Left lung (tissue), 10 donors: Measurements from ENCODE around the gene EPB41L4A. TPM values are rescaled to one million over a fixed set of nuclear protein-coding genes. Genes with fewer than 3 reads are reported as not detected.

Source experiments
- ATAC-seq: fragments of 200-7000 bp; cut with Tn5 transposase; one replicate; pipeline ENCODE4 v1.9.1; 2020; ENCODE audit warnings: moderate library complexity
- DNase-seq, 4 donors: peaks; one replicate each; pipeline ENCODE4 v3.0.0-alpha.2; 2013 to 2020
- H3K27ac ChIP-seq, 2 donors: fragments of 200-600 bp; sonication (generic) in 1 of 2; one replicate each; pipeline versions ENCODE4 v1.5.0 to v1.8.0; 2020 to 2021
- H3K27me3 ChIP-seq, 2 donors: fragments of 200-600 bp; sonication (generic) in 1 of 2; one replicate each; pipeline versions ENCODE4 v1.5.0 to v1.8.0; 2020 to 2021
- H3K36me3 ChIP-seq, 2 donors: fragments of 200-600 bp; sonication (generic) in 1 of 2; one replicate each; pipeline versions ENCODE4 v1.5.0 to v1.8.0; 2020 to 2021
- H3K4me1 ChIP-seq, 2 donors: fragments of 200-600 bp; one replicate each; pipeline ENCODE4 v1.8.0; 2021
- H3K4me3 ChIP-seq, 2 donors: fragments of 200-600 bp; sonication (generic) in 1 of 2; one replicate each; pipeline versions ENCODE4 v1.5.0 to v1.8.0; 2020 to 2021; ENCODE audit warnings: mild to moderate bottlenecking in 1 of 2
- H3K9me3 ChIP-seq, 2 donors: fragments of 200-600 bp; sonication (generic) in 1 of 2; one replicate each; pipeline versions ENCODE4 v1.5.0 to v1.8.0; 2020 to 2021
- intact Hi-C, 2 donors: fragments of 100-400 bp; cut with DNase I; formaldehyde crosslinking; loops; one replicate each; pipeline versions ENCODE4 v1.11.2 to v1.14.2; 2022
- polyA plus RNA-seq, 6 donors: library from polyadenylated mRNA; unstranded; fragments of 120-200 nt; gene quantifications; one replicate each; pipeline ENCODE4 v1.2.1, GENCODE V29; 2013; ENCODE audit not compliant: insufficient read length in 6 of 6
- total RNA-seq, 2 donors: library from RNA; stranded (reverse); fragmentation: NEBNext Ultra II Directional; extraction: Animal tissue kit (Norgen Biotek cat#: 25700); gene quantifications; one replicate each; pipeline ENCODE4 v1.2.1, GENCODE V29; 2021
- TF ChIP-seq, protein P1 (sequence below), 2 donors: fragments of 200-600 bp; sonication (generic) in 1 of 2; IDR thresholded peaks; one replicate each; pipeline versions ENCODE4 v1.5.0 to v1.8.0; 2021; ENCODE audit warnings: antibody characterized with exemption in 2 of 2
- donor health status: DM: no; HTN: yes; CAD: no.
- donor health status: DM: no; HTN: no; CAD: no.

EPB41L4A gene
- total and polyA plus RNA-seq, 8 donors, result 13.6 to 31.3 (median 17.6) TPM

DNA sequence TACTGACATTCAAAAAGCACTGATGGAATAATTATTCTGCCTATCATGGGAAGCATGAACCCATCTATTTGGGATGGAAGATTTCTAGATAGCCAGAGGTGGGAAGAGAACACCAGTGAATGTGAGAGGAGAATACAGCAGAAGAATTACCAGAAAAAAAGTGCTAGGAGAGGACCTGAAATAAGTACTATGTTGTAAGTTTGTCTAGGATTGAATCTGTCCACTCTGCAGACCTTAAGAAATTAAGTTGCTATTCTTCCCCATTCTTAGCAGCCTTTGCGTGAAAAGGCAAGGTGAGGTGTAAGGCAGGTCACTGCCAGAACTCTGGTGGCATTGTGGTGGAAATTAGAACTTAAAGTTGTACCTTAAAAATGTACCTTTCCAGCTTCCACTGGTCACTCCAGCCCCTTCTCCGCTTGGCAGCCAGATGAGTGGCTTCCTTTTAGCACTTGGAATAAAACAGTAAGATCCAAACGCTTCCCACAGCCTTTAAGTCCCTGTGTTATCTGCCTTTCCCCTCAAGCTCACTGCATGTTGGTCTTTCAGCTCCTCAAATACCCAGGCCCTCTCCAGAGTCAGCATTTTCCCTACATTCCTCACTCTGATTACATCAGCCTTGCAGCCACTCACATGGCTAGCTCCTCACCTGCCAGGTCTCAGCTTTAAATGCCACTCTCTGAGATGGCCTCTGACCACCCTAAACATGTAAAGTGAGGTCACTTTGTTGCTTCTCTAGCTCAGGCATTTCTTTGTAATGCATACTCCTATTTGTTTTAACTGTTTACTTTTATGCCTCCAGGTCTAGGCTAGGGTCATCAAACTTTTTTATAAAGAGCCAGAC lies 253.0 kb downstream of the EPB41L4A start:
- Histone ChIP-seq H3K36me3 (peaks cover 0 to 69% of the 10 kb centered on the region in 2 donors), H3K27ac (no peak overlapping the region), H3K4me3 (no peak overlapping the region), H3K4me1 (peaks cover 15 to 20% of the 10 kb centered on the region in 2 donors), H3K27me3 (no peaks in the 10 kb centered on the region), H3K9me3 (no peaks in the 10 kb centered on the region)
- TF ChIP-seq, protein P1, sequence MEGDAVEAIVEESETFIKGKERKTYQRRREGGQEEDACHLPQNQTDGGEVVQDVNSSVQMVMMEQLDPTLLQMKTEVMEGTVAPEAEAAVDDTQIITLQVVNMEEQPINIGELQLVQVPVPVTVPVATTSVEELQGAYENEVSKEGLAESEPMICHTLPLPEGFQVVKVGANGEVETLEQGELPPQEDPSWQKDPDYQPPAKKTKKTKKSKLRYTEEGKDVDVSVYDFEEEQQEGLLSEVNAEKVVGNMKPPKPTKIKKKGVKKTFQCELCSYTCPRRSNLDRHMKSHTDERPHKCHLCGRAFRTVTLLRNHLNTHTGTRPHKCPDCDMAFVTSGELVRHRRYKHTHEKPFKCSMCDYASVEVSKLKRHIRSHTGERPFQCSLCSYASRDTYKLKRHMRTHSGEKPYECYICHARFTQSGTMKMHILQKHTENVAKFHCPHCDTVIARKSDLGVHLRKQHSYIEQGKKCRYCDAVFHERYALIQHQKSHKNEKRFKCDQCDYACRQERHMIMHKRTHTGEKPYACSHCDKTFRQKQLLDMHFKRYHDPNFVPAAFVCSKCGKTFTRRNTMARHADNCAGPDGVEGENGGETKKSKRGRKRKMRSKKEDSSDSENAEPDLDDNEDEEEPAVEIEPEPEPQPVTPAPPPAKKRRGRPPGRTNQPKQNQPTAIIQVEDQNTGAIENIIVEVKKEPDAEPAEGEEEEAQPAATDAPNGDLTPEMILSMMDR (IDR thresholded peaks at IDR 0.05), result no peak
- DNase-seq (no peak), ATAC-seq (peak; percentile 15)
- intact Hi-C loops, result no loop called here

DNA sequence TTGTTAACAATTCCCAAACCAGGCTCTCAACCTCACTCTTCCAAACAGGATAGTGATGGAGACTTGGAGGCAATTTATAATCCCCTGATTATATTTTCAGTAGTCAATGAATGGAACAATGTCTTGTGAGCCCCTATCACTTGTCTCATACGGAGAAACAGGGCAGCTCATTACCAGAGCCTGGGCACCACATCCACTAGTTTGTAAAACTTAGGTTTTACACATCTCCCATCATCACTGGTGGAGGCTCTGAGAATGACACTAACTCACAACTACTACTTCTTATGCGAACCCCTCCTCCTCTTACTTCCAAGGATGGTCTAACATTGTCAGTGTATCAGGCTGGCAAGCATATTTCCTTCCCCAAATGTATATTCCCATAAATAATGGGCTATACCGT lies 253.7 kb downstream of the EPB41L4A start:
- H3K27ac ChIP-seq, result no peak overlapping the region
- H3K4me1 ChIP-seq, result peaks cover 15 to 22% of the 10 kb centered on the region in 2 donors
- no peak overlapping the region for H3K4me3 ChIP-seq
- ATAC-seq (no peak), DNase-seq (no peak)
- no peaks in the 10 kb centered on the region for H3K27me3 ChIP-seq
- intact Hi-C loops, result no loop called here
- TF ChIP-seq, protein P1 (IDR thresholded peaks at IDR 0.05), result no peak
- no peaks in the 10 kb centered on the region for H3K9me3 ChIP-seq
- H3K36me3 ChIP-seq, result peaks cover 0 to 69% of the 10 kb centered on the region in 2 donors

DNA sequence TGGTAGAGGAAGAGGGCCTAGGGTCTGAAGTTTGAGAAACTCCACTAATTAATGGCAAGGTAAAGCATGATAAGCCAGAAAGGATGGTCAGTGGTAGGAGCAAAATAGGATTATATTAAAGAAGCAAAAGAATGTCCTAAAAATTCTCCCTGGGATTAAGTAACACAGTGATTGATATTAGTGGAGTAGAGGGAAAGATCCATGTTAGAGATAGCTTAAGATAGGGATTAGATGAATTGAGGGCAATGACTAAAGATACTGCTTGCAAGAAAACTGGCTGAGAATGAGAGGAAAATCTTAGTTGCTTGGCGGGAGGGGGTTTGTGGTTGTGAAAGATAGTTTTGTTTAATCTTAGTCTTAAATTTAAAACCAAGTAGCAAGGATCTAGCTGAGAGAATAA lies 255.6 kb downstream of the EPB41L4A start:
- Histone ChIP-seq H3K9me3 (no peaks in the 10 kb centered on the region), H3K4me1 (peaks cover 15 to 25% of the 10 kb centered on the region in 2 donors), H3K36me3 (peaks cover 0 to 62% of the 10 kb centered on the region in 2 donors), H3K27ac (no peak overlapping the region), H3K4me3 (no peak overlapping the region), H3K27me3 (no peaks in the 10 kb centered on the region)
- DNase-seq (no peak), ATAC-seq (no peak)
- TF ChIP-seq, protein P1 (IDR thresholded peaks at IDR 0.05), result no peak
- intact Hi-C loops, result no loop called here

DNA sequence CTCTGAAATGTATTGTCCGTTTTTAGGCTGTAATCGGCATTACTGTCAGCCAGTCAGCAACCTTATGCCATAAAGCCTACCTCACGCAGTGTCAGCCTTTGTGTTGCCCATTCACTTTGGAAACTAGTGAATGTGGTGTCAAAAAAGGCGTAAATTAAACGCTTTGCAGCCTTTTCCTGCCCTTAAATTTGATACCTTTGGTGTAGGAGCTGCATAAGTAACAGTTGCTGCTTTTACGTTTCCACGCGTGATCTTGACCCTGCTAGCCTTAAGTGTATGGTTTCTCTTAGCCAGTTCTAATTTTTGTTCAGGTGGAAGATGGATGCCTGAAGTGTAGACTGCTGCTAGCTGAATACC lies 257.7 kb downstream of the EPB41L4A start:
- TF ChIP-seq, protein P1 (IDR thresholded peaks at IDR 0.05), result no peak
- peaks cover 0 to 42% of the 10 kb centered on the region in 2 donors for H3K36me3 ChIP-seq
- intact Hi-C loops, result no loop called here
- no peak for DNase-seq
- H3K27me3 ChIP-seq, result no peaks in the 10 kb centered on the region
- no peak for ATAC-seq
- H3K4me3 ChIP-seq, result peak overlapping the region; percentile 67 to 82
- H3K27ac ChIP-seq, result peak overlapping the region in 1 of 2 donors; percentile 79
- H3K4me1 ChIP-seq, result peaks cover 15 to 25% of the 10 kb centered on the region in 2 donors
- no peaks in the 10 kb centered on the region for H3K9me3 ChIP-seq

DNA sequence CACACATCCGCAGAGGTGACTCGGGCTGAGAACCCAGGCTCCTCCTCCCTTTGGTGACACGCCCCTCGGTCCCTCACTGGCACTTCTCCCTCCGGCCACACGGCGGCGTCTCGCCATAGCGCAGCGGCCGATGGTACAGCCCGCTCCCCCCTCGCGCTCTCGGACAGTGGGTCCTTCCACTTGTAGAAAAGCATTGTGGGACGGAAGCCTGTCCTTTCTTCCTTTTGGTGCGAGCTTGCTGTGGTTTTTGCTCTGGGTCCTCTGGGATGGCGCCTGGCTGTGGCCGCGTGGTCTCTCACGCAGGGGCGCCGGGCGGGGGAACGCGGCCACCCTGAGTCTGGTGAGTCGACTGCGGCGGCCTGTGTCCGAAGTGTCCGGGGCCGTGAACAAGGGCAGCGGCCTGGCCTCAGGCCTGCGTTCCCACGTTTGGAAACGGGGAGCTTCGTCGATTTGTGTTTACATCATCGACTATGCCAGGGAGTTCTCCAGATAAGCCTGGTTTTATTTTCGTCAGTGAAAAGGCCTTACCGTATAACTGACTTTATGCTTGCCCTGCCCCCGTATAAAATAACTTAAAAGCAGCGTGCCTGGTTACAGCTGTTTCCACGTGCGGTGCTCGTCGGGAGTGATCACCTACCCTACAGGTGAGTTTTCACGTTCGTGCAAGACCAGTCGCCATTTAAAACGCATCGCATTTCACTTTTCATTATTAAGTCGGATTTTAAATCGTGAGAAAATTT lies 258.3 kb downstream of the EPB41L4A start:
- Histone ChIP-seq H3K27ac (peak overlapping the region; percentile 37 to 79), H3K4me3 (peak overlapping the region; percentile 67 to 82), H3K36me3 (peaks cover 0 to 36% of the 10 kb centered on the region in 2 donors), H3K9me3 (no peaks in the 10 kb centered on the region), H3K4me1 (peaks cover 15 to 25% of the 10 kb centered on the region in 2 donors), H3K27me3 (no peaks in the 10 kb centered on the region)
- intact Hi-C loops, result no loop called here
- ATAC-seq (peak; percentile 99), DNase-seq (peak; percentile 91 to 96 (median 91))
- TF ChIP-seq, protein P1 (IDR thresholded peaks at IDR 0.05), result peak; percentile 95 to 97
